Calu3 (cell line): ENCODE measurements around the gene CHRDL1. TPM values are rescaled to one million over a fixed set of nuclear protein-coding genes. Genes with fewer than 3 reads are reported as not detected.
"Not testable (repeated sequence)": the region's sequence is repeated elsewhere in the genome, so short reads cannot be mapped to it uniquely, and the experiment has no call there.

ENCODE experiments used
- BruUV-seq: library from RNA; stranded (reverse); fragments of 400-500 nt; replicated peaks from 2 replicates; lab custom pipeline; 2021; lab: Mats Ljungman, UMichigan
- CTCF ChIA-PET: fragments of 300-600 bp; sonication (Branson Sonifier 250); formaldehyde crosslinking; loops from one replicate; lab custom pipeline; 2022; ENCODE audit warnings: antibody characterized with exemption; lab: Charles Lee
- DNase-seq: peaks from one replicate; pipeline ENCODE4 v3.0.0; 2022
- H3K27ac Mint-ChIP-seq: one replicate; pipeline ENCODE4 v1.8.0; 2022; ENCODE audit warnings: mixed read lengths; ENCODE audit not compliant: unreplicated experiment
- H3K27me3 Mint-ChIP-seq: one replicate; pipeline ENCODE4 v1.8.0; 2022; ENCODE audit warnings: mixed read lengths; ENCODE audit not compliant: unreplicated experiment
- H3K36me3 Mint-ChIP-seq: one replicate; pipeline ENCODE4 v1.8.0; 2022; ENCODE audit warnings: mild to moderate bottlenecking, moderate library complexity, mixed read lengths; ENCODE audit not compliant: insufficient read depth, unreplicated experiment
- H3K4me1 Mint-ChIP-seq: one replicate; pipeline ENCODE4 v1.8.0; 2022; ENCODE audit warnings: mild to moderate bottlenecking, low read depth, mixed read lengths; ENCODE audit not compliant: unreplicated experiment
- H3K4me3 Mint-ChIP-seq: one replicate; pipeline ENCODE4 v1.8.0; 2022; ENCODE audit warnings: mild to moderate bottlenecking, low read depth, moderate library complexity, mixed read lengths; ENCODE audit not compliant: unreplicated experiment
- H3K9me3 Mint-ChIP-seq: one replicate; pipeline ENCODE4 v1.8.0; 2022; ENCODE audit warnings: low read depth, mixed read lengths; ENCODE audit not compliant: unreplicated experiment
- intact Hi-C: fragments of 100-400 bp; cut with micrococcal nuclease; formaldehyde crosslinking; loops from one replicate; pipeline ENCODE4 v1.10.0; 2022; ENCODE audit not compliant: unreplicated experiment
- total RNA-seq: library from RNA; stranded (reverse); gene quantifications from 2 replicates; pipeline ENCODE4 v1.2.3, GENCODE V29; 2022
- TF ChIP-seq, protein P1 (sequence below): fragments of 200-600 bp; IDR thresholded peaks from one replicate; pipeline ENCODE4 v1.8.0; 2022; ENCODE audit warnings: antibody characterized with exemption; ENCODE audit not compliant: unreplicated experiment

Gene CHRDL1
- total RNA-seq, 1 experiment from 2014 or later, result not detected

GRCh38 chrX:110657073-110657472, 138.5 kb downstream of the CHRDL1 start:
- Mint-ChIP-seq H3K4me3 (peak overlapping the region; percentile 37), H3K36me3 (no peaks in the 10 kb centered on the region), H3K9me3 (peaks cover 3% of the 10 kb centered on the region), H3K27ac (no peak overlapping the region), H3K27me3 (no peaks in the 10 kb centered on the region), H3K4me1 (no peaks in the 10 kb centered on the region)
- DNase-seq, result peak; percentile 27
- CTCF ChIA-PET, result interaction anchor here (1.2 kb wide), 1 partner anchor 9 kb away, joined by 3 read pairs; no protein-coding TSS in a partner anchor
- TF ChIP-seq, protein P1, sequence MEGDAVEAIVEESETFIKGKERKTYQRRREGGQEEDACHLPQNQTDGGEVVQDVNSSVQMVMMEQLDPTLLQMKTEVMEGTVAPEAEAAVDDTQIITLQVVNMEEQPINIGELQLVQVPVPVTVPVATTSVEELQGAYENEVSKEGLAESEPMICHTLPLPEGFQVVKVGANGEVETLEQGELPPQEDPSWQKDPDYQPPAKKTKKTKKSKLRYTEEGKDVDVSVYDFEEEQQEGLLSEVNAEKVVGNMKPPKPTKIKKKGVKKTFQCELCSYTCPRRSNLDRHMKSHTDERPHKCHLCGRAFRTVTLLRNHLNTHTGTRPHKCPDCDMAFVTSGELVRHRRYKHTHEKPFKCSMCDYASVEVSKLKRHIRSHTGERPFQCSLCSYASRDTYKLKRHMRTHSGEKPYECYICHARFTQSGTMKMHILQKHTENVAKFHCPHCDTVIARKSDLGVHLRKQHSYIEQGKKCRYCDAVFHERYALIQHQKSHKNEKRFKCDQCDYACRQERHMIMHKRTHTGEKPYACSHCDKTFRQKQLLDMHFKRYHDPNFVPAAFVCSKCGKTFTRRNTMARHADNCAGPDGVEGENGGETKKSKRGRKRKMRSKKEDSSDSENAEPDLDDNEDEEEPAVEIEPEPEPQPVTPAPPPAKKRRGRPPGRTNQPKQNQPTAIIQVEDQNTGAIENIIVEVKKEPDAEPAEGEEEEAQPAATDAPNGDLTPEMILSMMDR, result no peak
- BruUV-seq, result no TSS peak
- intact Hi-C loops, result no loop called here

DNA sequence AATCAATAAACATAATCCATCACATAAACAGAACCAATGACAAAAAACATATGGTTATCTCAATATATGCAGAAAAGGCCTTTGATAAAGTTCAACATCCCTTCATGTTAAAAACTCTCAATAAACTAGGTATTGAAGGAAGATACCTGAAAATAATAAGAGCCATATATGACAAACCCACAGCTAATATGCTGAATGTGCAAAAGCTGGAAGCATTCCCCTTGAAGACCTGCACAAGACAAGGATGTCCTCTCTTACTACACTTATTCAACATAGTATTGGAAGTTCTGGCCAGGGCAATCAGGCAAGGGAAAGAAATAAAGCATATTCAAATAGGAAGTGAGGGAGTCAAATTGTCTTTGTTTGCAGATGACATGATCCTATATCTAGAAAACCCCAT, 141.3 kb downstream of the CHRDL1 start:
- BruUV-seq, CTCF ChIA-PET, H3K4me1 Mint-ChIP-seq, H3K27ac Mint-ChIP-seq, H3K36me3 Mint-ChIP-seq, H3K4me3 Mint-ChIP-seq, H3K27me3 Mint-ChIP-seq, intact Hi-C loops, DNase-seq, H3K9me3 Mint-ChIP-seq: not testable (repeated sequence)

GRCh38 chrX:110646386-110646785, 149.2 kb downstream of the CHRDL1 start:
- CTCF ChIA-PET, result interaction anchor here (0.7 to 1.1 kb wide), 2 partner anchors 17 to 652 kb away, joined by 3 read pairs; no protein-coding TSS in a partner anchor
- H3K27me3 Mint-ChIP-seq, result no peaks in the 10 kb centered on the region
- no peak overlapping the region for H3K27ac Mint-ChIP-seq
- TF ChIP-seq, protein P1, result no peak
- H3K9me3 Mint-ChIP-seq, result peaks cover 4% of the 10 kb centered on the region
- H3K36me3 Mint-ChIP-seq, result no peaks in the 10 kb centered on the region
- H3K4me1 Mint-ChIP-seq, result no peaks in the 10 kb centered on the region
- intact Hi-C loops, result no loop called here
- no peak overlapping the region for H3K4me3 Mint-ChIP-seq
- BruUV-seq, result no TSS peak
- DNase-seq, result no peak
